K562 (cell line): ENCODE results near the gene TIFAB. TPM values are rescaled to one million over a fixed set of nuclear protein-coding genes. Genes with fewer than 3 reads are reported as not detected.

ENCODE experiments used
- ARNT ChIP-seq, 2 experiments: fragments of 450-650 bp; IDR thresholded peaks; 2 replicates each; pipeline ENCODE4 v1.6.1; 2016; ENCODE audit warnings: mild to moderate bottlenecking in 1 of 2
- BRD4 ChIP-seq: fragments of 200-600 bp; sonication (generic); IDR thresholded peaks from 2 replicates; pipeline ENCODE4 v1.6.1; 2017; ENCODE audit warnings: inconsistent platforms
- ESRRB ChIP-seq: fragments of 250-450 bp; sonication (Bioruptor Pico); IDR thresholded peaks from 2 replicates; pipeline ENCODE4 v1.5.0; 2020; ENCODE audit warnings: mild to moderate bottlenecking, moderate library complexity, borderline replicate concordance
- IRF2 ChIP-seq: sonication (generic); formaldehyde crosslinking; IDR thresholded peaks from 2 replicates; pipeline ENCODE4 v1.8.1; 2022; ENCODE audit warnings: mild to moderate bottlenecking, missing genetic modification reagents
- MCM7 ChIP-seq, 2 experiments: fragments of 450-650 bp; IDR thresholded peaks; 2 replicates each; pipeline ENCODE4 v1.6.1; 2016 to 2018
- MIER1 ChIP-seq: fragments of 450-650 bp; IDR thresholded peaks from 2 replicates; pipeline ENCODE4 v1.6.1; 2016; ENCODE audit warnings: antibody characterized with exemption, mild to moderate bottlenecking, low read depth
- MTF1 ChIP-seq: fragments of 250-450 bp; sonication (Bioruptor Pico); IDR thresholded peaks from 2 replicates; pipeline ENCODE4 v1.9.0; 2021; ENCODE audit warnings: moderate library complexity, mild to moderate bottlenecking, inconsistent platforms, borderline replicate concordance
- TAF9B ChIP-seq: fragments of 450-650 bp; IDR thresholded peaks from 2 replicates; pipeline ENCODE4 v1.6.1; 2018; ENCODE audit warnings: mild to moderate bottlenecking; ENCODE audit not compliant: partially characterized antibody
- ZBED1 ChIP-seq: IDR thresholded peaks from 2 replicates; pipeline ENCODE4 v1.6.1; 2014
- ZC3H11A ChIP-seq: IDR thresholded peaks from 2 replicates; pipeline ENCODE4 v1.6.1; 2012; ENCODE audit warnings: low read depth, low read length, improper control_type of control experiment
- ZNF24 ChIP-seq: fragments of 450-650 bp; IDR thresholded peaks from 2 replicates; pipeline ENCODE4 v1.6.1; 2016
- polyA plus RNA-seq, 8 experiments: library from polyadenylated mRNA; depleted of rRNA in 4 of 8; stranded (reverse) in 5 of 8; unstranded in 3 of 8; fragments of >200 nt; fragmentation: Nextera tagmentation in 2 of 8; fragmentation: Illumina TruSeq in 1 of 8; extraction: Ambion mirVana in 2 of 8; extraction: Trizol in 1 of 8; gene quantifications; 2 replicates each; pipeline versions ENCODE4 v1.2.1 to v1.2.3, GENCODE V29; 2011 to 2014; ENCODE audit warnings: inconsistent platforms in 1 of 8, missing spikeins in 1 of 8
- total RNA-seq, 7 experiments: library from RNA; depleted of rRNA in 6 of 7; stranded (reverse); fragments of >200 nt in 6 of 7; fragmentation: Illumina TruSeq in 2 of 7; extraction: Trizol in 2 of 7; gene quantifications; 2 replicates each; pipeline versions ENCODE4 v1.2.1 to v1.2.3, GENCODE V29; 2011 to 2021; ENCODE audit warnings: low replicate concordance in 1 of 7
- TF ChIP-seq, protein P1 (sequence below), 2 experiments: fragments of 250-450 bp in 1 of 2; fragments of 450-650 bp in 1 of 2; sonication (Bioruptor Pico) in 1 of 2; IDR thresholded peaks; 2 replicates each; pipeline versions ENCODE4 v1.6.1 to v1.8.0; 2016 to 2021; ENCODE audit warnings: mild to moderate bottlenecking in 2 of 2, moderate library complexity in 2 of 2, missing compliant biosample characterization in 1 of 2, missing genetic modification characterization in 1 of 2
- TF ChIP-seq, protein P2 (sequence below): conservative IDR thresholded peaks from 2 replicates; pipeline ENCODE4 v1.6.1; 2011; ENCODE audit warnings: low read depth, mild to moderate bottlenecking, low read length; ENCODE audit not compliant: control insufficient read depth
- TF ChIP-seq, protein P3 (sequence below), 2 experiments: IDR thresholded peaks; 2 replicates each; pipeline ENCODE4 v1.6.1; 2012; ENCODE audit warnings: improper control_type of control experiment in 2 of 2, low read depth in 2 of 2, low read length in 2 of 2, borderline replicate concordance in 1 of 2

The TIFAB gene
- total and polyA plus RNA-seq, 9 of the 15 experiments (the other 6 are each of a cell fraction or from before 2014, with no cell fraction given) = not detected

DNA sequence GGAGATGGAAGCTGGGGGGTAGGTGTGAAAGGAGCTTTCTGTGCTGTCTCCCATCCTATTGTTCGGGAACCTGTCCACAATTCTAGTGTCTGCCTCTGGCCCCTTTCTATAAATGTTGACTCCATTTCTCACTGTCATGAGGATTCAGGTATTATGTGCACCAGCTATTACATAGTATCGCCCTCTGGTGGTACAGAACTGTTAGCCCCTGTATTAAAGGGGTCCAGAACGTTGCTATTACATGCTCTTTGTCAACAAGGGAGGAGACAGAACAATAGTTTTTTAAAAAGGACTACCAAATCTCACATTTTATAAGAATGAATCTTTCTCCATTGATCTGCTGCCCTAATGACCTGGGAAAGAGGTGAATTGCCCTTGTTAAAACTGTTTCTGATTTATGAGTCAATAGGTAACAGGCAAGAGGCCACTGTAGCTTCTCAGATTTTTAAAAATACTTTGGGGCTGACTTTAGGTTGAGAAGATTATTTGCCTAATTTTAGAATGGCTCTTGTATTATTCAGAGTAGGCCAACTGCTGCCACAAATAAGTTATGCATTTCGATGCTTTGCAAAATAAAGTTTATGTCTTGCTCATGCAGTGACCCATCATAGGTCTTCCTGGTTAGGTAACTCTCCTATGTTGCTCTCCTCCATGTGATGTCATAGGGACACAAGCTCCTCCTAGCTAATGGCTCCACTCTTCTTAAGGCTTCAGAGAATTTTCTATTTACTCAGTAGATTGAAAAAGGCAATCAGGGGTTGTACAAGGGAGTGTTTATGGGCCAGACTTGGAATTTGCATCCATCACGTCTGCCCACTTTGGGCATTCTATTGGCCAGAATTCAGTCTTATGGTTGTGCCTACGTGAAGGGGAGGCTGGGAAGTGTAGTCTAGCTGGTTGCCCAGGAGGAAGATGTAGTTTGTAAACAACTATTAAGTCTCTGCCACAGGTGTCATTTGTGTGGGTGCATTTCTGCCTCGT lies 25.8 kb downstream of the TIFAB start (continued):
- TF ChIP-seq IRF2 (no peak), ZNF24 (no peak), MIER1 (no peak), TAF9B (no peak), ARNT (IDR thresholded peaks at IDR 0.05) (0 out of 4 replicates have a peak, but pooled peaks of 1 of the 2 experiments have one; percentile 38), MTF1 (no peak), ZC3H11A (no peak), BRD4 (no peak), ZBED1 (no peak), MCM7 (IDR thresholded peaks at IDR 0.05) (no peak), ESRRB (CRISPR knock-in tag) (no peak)
- TF ChIP-seq, protein P1, sequence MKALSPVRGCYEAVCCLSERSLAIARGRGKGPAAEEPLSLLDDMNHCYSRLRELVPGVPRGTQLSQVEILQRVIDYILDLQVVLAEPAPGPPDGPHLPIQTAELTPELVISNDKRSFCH (CRISPR knock-in tag; IDR thresholded peaks at IDR 0.05) = no peak
- TF ChIP-seq, protein P1 (tag; IDR thresholded peaks at IDR 0.05) = no peak
- TF ChIP-seq, protein P2, sequence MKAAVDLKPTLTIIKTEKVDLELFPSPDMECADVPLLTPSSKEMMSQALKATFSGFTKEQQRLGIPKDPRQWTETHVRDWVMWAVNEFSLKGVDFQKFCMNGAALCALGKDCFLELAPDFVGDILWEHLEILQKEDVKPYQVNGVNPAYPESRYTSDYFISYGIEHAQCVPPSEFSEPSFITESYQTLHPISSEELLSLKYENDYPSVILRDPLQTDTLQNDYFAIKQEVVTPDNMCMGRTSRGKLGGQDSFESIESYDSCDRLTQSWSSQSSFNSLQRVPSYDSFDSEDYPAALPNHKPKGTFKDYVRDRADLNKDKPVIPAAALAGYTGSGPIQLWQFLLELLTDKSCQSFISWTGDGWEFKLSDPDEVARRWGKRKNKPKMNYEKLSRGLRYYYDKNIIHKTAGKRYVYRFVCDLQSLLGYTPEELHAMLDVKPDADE = no peak
- TF ChIP-seq, protein P3, sequence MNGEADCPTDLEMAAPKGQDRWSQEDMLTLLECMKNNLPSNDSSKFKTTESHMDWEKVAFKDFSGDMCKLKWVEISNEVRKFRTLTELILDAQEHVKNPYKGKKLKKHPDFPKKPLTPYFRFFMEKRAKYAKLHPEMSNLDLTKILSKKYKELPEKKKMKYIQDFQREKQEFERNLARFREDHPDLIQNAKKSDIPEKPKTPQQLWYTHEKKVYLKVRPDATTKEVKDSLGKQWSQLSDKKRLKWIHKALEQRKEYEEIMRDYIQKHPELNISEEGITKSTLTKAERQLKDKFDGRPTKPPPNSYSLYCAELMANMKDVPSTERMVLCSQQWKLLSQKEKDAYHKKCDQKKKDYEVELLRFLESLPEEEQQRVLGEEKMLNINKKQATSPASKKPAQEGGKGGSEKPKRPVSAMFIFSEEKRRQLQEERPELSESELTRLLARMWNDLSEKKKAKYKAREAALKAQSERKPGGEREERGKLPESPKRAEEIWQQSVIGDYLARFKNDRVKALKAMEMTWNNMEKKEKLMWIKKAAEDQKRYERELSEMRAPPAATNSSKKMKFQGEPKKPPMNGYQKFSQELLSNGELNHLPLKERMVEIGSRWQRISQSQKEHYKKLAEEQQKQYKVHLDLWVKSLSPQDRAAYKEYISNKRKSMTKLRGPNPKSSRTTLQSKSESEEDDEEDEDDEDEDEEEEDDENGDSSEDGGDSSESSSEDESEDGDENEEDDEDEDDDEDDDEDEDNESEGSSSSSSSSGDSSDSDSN (IDR thresholded peaks at IDR 0.05; ENCODE audit: borderline replicate concordance in 1 of 2, low read depth in 2 of 2, low read length in 2 of 2) = no peak
